NCI-H1105 treated with DMSO at 0.1 percent for 48 hours (cell line): ENCODE data around the gene MIS18BP1.
"Not testable (repeated sequence)": the region's sequence is repeated elsewhere in the genome, so short reads cannot be mapped to it uniquely, and the experiment has no call there.

ENCODE experiments used
- DNase-seq: peaks from one replicate; lab custom pipeline; 2025; lab: John Stamatoyannopoulos, UW

Gene MIS18BP1

DNA sequence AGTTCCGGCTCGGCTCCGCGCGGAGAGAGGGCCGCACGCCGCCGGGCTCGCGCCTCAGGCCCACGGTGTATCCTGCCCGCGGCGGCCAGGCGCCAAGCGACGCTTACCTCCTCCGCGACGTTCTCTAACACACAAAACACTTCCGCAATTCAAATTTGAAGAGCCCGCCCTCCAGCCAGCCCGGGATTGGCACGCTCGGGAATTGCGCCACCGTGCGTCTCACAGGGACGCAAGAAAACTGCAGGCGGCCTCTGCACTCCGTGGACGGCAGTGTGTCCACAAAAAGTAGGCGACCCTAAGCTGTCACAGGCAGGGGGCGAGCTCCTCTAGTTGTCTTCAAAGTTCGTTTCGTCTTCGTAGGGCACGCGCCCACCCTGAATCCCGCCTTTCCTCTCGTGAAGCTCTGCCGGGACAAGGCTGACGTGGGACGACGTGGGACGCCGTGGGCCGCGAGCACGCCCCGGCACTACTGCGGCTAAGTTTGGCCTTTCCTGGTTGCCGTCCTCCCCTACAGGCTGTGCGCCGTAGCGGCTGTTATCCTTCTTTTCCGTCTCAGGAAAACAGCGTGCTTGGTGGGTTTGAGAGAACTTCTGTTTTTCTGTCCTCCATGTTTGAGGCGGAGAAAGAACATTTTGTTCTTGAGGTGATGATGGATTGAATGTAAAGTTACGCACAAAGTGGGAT is at the start of gene MIS18BP1:
MIS18BP1 (minus strand) TSS at position 133 of the 684 bp plus-strand sequence. CDS start 5,916 bp downstream, outside the sequence.
- peak; percentile 91 for DNase-seq

DNA sequence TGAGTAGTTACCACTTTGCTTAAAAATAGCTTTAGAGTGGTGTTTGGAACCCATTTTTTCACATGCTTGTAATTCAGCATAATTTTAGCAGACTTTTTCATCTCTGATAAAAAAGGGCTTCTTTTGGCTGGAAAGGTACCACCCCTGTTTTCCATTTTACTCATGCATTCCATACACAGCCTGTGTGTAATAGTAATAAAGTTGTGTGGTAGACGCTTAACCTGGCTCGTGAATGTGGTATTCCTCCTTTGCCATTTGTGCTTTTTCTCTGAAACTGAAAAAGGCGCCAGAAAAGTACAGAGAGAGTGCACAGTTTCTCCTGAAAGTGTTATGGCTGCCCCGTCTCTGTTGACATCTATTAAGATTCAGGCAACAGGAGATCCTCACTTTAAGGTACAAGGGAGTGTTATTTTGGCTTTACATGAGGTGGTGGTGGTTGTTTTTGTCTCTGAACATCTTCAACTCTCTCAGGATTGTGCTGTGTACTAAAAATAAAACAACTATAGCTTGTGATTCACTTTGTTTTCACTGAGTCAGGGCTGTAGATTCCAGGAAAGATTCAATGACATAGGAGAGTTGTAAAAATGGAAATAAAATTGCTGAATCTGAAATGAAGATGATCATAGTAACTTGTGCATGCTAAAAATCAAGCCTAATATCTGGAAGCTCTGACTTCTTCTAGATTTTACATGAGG is 45.6 kb upstream of the MIS18BP1 start:
- DNase-seq: no peak

GRCh38 chr14:45294796-45295195 is 41.8 kb upstream of the MIS18BP1 start:
- DNase-seq: not testable (repeated sequence)

DNA sequence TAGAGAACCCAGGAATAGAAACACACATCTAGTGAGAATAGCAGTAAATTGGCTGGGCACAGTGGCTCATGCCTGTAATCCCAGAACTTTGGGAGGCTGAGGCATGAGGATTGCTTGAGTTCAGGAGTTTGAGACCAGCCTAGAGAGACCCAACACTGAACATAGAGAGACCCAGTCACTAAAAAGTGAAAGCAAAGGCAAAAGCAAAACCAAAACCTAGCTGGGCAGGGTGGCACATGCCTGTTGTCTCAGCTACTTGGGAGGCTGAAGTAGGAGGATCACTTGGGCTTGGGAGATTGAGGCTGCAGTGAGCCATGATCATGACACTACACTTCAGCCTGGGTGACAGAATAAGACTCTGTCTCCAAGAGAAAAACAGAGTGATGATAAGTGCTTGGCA is 37.5 kb upstream of the MIS18BP1 start:
- no peak for DNase-seq

DNA sequence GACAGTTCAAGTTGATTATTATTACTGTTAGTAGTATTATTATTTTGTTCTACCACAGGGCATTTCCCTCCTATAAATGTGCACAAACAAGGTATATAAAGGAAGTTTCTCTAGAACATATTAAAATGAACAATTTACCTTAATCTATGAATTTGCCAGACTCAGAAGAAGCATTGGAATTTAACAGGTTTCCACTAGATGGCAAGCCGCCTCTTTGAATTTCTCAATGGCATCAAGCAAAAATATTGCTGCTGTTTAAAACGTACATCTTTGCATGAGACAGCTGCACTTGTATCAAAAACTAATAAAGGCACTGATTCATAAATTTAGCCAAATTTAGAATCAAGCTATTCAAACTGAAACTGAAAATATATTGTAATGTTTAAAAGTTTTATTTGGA is 34.6 kb upstream of the MIS18BP1 start:
- no peak for DNase-seq

- DNase-seq: no peak
Observed at GRCh38 chr14:45284802-45285201, 31.8 kb upstream of the MIS18BP1 start.

DNA sequence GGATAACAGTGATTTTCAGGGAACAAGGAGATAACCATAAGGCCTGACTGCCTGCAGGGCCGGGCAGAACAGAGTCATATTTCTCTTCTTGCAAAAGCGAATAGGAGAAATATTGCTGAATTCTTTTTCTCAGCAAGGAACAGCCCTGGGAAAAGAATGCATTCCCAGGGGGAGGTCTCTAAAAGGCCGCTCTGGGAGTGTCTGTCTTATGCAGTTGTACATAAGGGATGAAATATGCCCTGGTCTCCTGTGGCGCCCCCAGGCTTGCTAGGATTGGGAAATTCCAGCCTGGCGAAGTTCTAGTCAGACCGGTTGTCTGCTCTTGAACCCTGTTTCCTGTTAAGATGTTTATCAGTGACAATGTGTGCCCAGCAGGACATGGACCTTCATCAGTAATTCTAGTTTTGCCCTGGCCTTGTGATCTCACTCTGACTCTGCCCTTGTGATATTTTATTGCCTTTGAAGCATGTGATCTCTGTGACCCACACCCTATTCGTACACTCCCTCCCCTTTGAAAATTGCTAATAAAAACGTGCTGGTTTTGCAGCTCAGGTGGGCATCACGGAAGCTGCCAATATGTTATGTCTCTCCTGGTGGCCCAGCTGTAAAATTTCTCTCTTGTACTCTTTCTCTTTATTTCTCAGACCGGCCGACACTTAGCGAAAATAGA is 28.9 kb upstream of the MIS18BP1 start:
- DNase-seq: not testable (repeated sequence)

- no peak for DNase-seq
Observed at GRCh38 chr14:45271858-45272537, 19.0 kb upstream of the MIS18BP1 start.

GRCh38 chr14:45270031-45270430 is 17.0 kb upstream of the MIS18BP1 start:
- DNase-seq: no peak

DNA sequence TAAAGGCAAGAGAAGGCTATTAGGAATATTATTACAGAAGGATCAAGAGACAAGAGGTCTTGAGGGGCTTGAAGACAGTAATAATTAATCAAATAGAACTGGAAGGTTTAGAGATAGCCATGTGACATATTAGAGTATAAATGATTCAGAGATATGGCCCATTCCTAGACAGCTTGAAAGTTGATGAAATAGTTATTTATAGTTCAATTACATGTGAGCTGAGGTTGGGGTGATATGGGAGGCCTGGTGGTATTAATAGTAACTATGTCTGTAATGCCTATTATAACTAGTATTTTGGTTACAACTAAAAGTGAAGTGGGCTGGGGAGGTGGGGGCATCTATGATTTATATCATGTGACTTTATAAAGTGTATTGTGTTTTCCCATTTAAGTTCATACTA is 14.1 kb upstream of the MIS18BP1 start:
- no peak for DNase-seq

DNA sequence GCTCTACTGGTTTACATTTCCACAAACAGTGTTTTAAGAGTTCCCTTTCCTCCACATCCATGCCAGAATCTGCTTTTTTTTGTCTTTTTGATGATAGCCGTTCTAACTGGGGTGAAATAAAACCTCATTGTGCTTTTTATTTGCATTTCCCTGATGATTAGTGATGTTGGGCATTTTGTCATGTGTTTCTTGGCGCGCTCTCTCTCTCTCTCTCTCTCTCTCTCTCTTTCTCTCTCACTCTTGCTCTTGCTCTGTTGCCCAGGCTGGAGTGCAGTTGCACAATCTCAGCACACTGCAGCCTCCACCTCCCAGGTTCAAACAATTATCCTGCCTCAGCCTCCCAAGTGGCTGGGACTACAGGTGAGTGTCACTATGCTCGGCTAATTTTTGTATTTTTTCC is 9.6 kb upstream of the MIS18BP1 start:
- DNase-seq: no peak

DNA sequence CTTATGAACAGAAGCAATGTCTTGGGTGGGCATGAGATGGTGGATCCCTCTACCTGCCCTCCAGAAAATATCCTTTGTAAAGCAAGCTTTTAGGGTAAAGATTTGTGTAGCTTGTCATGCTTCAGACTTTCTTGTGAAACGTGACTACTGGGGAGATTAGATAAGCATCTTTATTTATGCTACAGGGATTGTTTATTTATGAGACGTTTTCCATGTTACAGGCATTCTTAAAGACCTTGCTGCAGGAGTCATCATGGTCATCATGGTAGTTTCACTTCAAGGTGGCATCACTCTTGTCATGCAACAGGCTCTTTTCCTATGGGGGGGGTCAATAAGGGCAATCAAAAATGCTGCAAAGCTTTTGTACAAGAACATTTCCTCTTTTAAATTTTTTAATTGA is 8.2 kb upstream of the MIS18BP1 start:
- DNase-seq: no peak

DNA sequence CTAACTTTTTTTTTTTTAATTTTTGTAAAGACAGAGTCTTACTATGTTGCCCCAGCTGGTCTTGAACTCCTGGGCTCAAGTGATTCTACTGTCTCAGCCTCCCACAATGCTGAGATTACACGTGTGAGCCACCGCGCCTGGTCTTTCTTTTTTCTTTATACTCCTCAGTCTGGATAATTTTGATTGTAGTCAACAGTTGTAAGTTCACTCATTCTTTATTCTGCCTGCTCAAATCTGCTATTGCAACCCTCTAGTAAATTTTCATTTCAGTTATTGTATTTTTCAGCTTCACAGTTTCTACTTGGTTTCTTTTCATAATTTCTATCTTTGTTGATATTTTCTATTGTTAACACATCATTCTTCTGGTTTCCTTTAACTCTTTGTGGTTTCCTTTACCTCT is 5.8 kb upstream of the MIS18BP1 start:
- DNase-seq: no peak

DNA sequence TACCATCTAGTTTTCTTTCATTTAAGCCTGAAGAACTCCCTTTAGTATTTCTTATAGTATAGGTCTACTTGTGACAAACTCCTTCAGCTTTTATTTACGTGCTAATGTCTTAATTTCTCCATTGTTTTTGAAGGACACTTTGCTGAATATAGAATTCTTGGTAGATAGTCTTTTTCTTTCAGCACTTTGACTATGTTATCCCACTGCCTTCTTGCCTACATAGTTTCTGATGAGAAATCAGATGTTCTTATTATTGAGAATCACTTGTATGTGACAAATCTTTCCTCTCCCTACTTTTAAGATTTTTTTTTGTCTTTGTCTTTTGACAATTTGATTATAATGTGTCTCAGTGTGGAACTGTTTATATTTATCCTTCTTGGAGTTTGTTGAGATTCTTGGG is 5.1 kb upstream of the MIS18BP1 start:
- no peak for DNase-seq

- no peak for DNase-seq
Observed at GRCh38 chr14:45254771-45255170, 1.8 kb upstream of the MIS18BP1 start.

- DNase-seq: no peak
Observed at GRCh38 chr14:45253754-45254310, 830 bp upstream of the MIS18BP1 start.

DNA sequence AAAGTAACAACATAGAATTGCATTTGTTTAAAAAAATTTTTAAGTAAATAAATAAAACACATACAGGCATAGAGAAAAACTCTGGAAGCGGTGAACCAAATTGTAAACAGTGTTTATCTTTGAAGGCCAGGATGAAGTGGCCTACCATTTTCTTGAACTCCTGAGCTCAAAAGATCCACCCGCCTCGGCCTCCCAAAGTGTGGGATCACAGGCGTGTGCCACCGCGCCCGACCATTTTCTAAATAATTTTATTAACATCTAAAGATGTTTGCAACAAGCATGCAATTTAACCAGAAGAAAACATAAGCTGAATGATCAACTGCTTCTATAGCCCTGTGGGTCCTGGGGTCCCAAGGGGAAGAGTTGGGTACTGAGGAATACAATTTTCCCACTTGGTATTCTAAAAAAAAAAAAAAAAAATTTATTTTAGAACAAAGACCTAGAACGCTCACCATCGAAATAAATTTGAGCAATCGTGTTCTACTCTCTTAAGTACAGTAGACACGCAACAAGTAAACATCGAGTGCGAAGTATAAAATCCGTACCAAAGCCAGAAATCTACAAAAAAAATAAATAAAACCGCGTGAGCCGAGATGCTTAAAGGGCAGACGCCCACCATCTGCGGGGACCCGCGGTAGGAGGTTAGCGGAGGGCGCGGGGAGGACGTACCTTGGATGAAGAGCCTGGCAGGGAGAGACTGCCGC is 484 bp downstream of the MIS18BP1 start:
- DNase-seq: no peak

- peak; percentile 15 for DNase-seq
Observed at GRCh38 chr14:45251912-45252311, 1.1 kb downstream of the MIS18BP1 start.

DNA sequence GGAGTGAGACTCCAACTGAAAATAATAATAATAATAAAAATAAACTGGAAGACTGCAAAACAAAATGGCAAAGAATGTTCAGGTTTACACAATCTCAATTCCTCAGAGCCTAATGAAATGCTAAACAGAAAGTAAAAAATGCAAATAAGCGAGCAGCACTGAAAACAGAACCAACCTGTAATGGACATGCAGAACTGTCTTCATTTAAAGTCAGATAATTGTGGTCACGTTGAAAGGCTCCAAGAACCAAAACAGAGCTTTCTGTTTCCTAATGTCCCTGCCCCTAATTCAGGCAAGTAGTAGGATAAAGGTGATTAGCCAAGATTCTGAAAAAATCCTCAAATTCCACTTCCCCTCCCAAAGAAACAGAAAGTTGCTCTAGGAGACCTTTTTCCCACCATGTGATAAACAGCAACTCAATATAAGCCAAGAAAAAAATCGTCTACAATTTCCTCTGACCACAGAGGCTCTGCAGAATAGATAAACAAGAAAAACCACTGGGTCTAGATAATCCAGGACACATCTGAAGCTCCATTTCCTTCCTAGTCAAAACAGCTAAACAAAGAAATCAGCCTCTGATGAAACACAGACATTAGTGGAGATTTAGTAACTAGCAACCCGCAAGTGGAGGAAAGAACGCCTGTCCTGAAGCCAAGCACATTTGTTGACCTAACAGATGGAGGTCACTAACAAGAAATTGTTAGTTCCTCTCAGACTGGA is 3.0 kb downstream of the MIS18BP1 start:
- no peak for DNase-seq

GRCh38 chr14:45247427-45247826 is 5.6 kb downstream of the MIS18BP1 start:
- no peak for DNase-seq

GRCh38 chr14:45246691-45247090 is 6.3 kb downstream of the MIS18BP1 start:
- DNase-seq: no peak
